BJ (cell line): ENCODE measurements around the gene TTYH2. TPM values are rescaled to one million over a fixed set of nuclear protein-coding genes. Genes with fewer than 3 reads are reported as not detected.

ENCODE experiments used
- CTCF ChIA-PET: fragments of 350-600 bp; formaldehyde crosslinking; extraction: SDS; loops from one replicate; lab custom pipeline; 2021; ENCODE audit warnings: antibody characterized with exemption, inconsistent platforms; lab: Yijun Ruan, JAX
- POLR2A ChIA-PET: fragments of 300-600 bp; sonication (Branson Sonifier 250); formaldehyde crosslinking; extraction: SDS; loops from one replicate; lab custom pipeline; 2021; ENCODE audit warnings: antibody characterized with exemption; lab: Charles Lee
- DNase-seq: peaks from one replicate; pipeline ENCODE4 v3.0.0-alpha.2; 2011; ENCODE audit warnings: low read depth
- H3K27me3 ChIP-seq: 2 replicates; pipeline ENCODE4 v1.6.0; 2011; ENCODE audit warnings: low read length; ENCODE audit not compliant: control insufficient read depth, insufficient read depth
- H3K36me3 ChIP-seq: 2 replicates; pipeline ENCODE4 v1.5.1; 2011; ENCODE audit warnings: low read length; ENCODE audit not compliant: control insufficient read depth, insufficient read depth
- H3K4me3 ChIP-seq: 2 replicates; pipeline ENCODE4 v1.5.1; 2011; ENCODE audit warnings: low read depth, mild to moderate bottlenecking, control low read depth, low read length
- CTCF ChIP-seq: IDR thresholded peaks from 2 replicates; pipeline ENCODE4 v1.5.1; 2011; ENCODE audit warnings: low read depth, mild to moderate bottlenecking, control low read depth, inconsistent platforms, low read length, moderate library complexity; ENCODE audit not compliant: insufficient read depth
- polyA plus RNA-seq: library from polyadenylated mRNA; depleted of rRNA; stranded (reverse); fragments of >200 nt; gene quantifications from 2 replicates; pipeline ENCODE4 v1.2.3, GENCODE V29; 2011

The TTYH2 gene
- polyA plus RNA-seq, 1 experiment = 2.7 TPM

DNA sequence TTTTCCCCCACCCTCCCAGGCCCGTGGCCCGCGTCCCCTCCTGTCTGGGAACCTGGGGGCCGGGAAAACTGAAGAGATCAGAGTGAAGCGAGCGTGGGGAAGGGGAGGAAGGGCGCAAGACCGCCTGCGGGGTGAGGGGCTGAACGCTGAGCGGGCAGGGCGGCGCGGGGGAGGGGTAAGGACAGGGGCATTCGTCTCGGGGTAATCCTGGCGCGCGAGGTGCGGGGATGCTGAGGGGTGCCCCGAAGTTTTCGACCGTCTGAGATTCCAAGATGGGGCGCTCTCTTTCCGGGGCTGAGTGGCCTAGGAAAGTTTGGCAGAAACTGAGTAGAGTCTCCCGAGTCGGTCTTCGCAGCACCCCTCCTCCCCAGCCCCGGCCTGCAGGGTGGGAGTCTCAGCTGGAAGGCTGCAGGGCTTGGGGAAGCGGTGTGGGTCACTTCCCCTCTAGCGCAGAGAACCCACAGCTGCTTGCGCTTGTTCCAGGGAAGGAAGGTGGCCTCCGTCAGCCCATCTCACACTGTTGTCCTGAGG is 555 bp downstream of the TTYH2 start:
- ChIA-PET POLR2A (no interaction called here), CTCF (interaction anchor here (1.1 to 4.0 kb wide), 2 partner anchors 10 to 148 kb away, joined by 3 to 21 read pairs; partner anchors contain the start of genes BTBD17 and RPL38)
- Histone ChIP-seq H3K36me3 (peaks cover 6% of the 10 kb centered on the region), H3K27me3 (no peaks in the 10 kb centered on the region), H3K4me3 (peak overlapping the region; percentile 40)
- no peak for DNase-seq
- no peak for TF ChIP-seq CTCF

- Histone ChIP-seq H3K4me3 (no peak overlapping the region), H3K36me3 (peaks cover 3% of the 10 kb centered on the region), H3K27me3 (no peaks in the 10 kb centered on the region)
- ChIA-PET POLR2A (interaction anchor here (0.7 kb wide), 1 partner anchor 90 kb away, joined by 4 read pairs; no protein-coding TSS in a partner anchor), CTCF (interaction anchor here (1.0 to 4.0 kb wide), 3 partner anchors 10 to 147 kb away, joined by 3 to 21 read pairs (median 8); partner anchors contain the start of gene RPL38)
- TF ChIP-seq CTCF = no peak
- no peak for DNase-seq
These were observed 1.3 kb downstream of the TTYH2 start for GRCh38 chr17:74214484-74215341.

GRCh38 chr17:74215342-74215727 is 2.0 kb downstream of the TTYH2 start:
- no peaks in the 10 kb centered on the region for H3K36me3 ChIP-seq
- CTCF ChIA-PET = interaction anchor here (1.0 to 4.0 kb wide), 3 partner anchors 11 to 146 kb away, joined by 3 to 21 read pairs (median 8); partner anchors contain the start of gene RPL38
- POLR2A ChIA-PET = interaction anchor here (0.7 kb wide), 1 partner anchor 89 kb away, joined by 4 read pairs; no protein-coding TSS in a partner anchor
- TF ChIP-seq CTCF = no peak
- H3K27me3 ChIP-seq = no peaks in the 10 kb centered on the region
- DNase-seq = no peak
- no peak overlapping the region for H3K4me3 ChIP-seq

GRCh38 chr17:74216505-74216904 is 3.1 kb downstream of the TTYH2 start:
- CTCF ChIA-PET = interaction anchor here (0.8 to 3.1 kb wide), 2 partner anchors 15 to 17 kb away, joined by 3 to 8 read pairs; no protein-coding TSS in a partner anchor
- no peak overlapping the region for H3K4me3 ChIP-seq
- no peaks in the 10 kb centered on the region for H3K27me3 ChIP-seq
- no peak for DNase-seq
- POLR2A ChIA-PET = interaction anchor here (0.5 kb wide), 1 partner anchor 878 kb away, joined by 5 read pairs; no protein-coding TSS in a partner anchor
- TF ChIP-seq CTCF = no peak
- H3K36me3 ChIP-seq = no peaks in the 10 kb centered on the region
